Coronary artery (tissue), 2 donors: Measurements from ENCODE around the gene TBC1D13.
"Not testable (repeated sequence)": the region's sequence is repeated elsewhere in the genome, so short reads cannot be mapped to it uniquely, and the experiment has no call there.

ENCODE experiments used
- DNase-seq: peaks from one replicate; pipeline ENCODE4 v3.0.0-alpha.2; 2017; ENCODE audit warnings: low spot score
- H3K27ac ChIP-seq, 2 donors: fragments of 200-600 bp; sonication (generic); one replicate each; pipeline ENCODE4 v1.5.1; 2016 to 2019
- H3K4me3 ChIP-seq: fragments of 200-600 bp; sonication (generic); 2 replicates; pipeline ENCODE4 v1.5.1; 2016; ENCODE audit warnings: mild to moderate bottlenecking, moderate library complexity
- TF ChIP-seq, protein P1 (sequence below): fragments of 200-600 bp; sonication (generic); IDR thresholded peaks from one replicate; pipeline ENCODE4 v1.5.1; 2019; ENCODE audit warnings: antibody characterized with exemption

The TBC1D13 gene

DNA sequence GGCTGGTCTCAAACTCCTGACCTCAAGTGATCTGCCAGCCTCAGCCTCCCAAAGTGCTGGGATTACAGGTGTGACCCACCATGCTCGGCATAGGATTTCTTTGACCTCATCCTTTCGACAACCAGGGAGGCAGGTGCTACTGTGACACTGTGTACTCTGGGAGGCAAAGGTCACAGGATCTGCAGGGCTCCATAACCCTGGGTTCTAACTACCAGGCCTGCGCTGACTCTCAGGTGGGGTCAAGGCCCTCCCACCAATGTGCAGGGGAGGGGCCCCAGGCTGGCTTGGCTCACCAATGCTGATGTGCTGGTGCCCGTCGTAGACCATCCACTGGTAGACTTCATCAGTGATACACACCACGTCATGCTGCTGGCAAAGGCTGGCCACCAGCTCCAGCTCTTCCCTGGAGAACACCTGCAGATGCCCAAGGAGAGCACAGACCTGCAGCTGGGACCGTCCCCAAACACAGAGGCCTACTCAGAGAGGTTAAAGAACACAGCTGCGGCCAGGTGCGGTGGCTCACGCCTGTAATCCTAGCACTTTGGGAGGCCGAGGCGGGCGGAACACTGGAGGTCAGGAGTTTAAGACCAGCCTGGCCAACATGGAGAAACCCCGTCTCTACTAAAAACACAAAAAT, 49.6 kb downstream of the TBC1D13 start:
- DNase-seq: no peak

DNA sequence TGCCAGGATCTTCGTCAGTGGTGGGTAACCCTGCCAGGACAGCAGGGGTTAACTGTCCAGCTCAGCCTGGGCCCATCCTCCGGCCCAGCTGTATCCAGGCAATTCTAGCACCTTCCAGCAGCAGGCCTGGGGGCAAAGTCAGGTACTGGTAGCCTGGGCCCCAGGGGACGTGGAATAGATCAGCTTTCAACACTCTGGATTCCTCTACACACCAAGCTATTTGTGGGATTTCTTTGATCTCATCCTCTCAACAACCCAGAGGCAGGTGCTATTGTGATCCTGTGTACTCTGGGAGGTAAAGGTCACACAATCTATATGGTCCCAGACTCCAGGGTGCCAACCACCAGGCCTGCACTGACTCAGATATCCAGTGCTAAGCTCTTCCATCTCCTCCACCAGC, 51.3 kb downstream of the TBC1D13 start:
- H3K27ac ChIP-seq: no peak overlapping the region
- no peak for DNase-seq
- TF ChIP-seq, protein P1, sequence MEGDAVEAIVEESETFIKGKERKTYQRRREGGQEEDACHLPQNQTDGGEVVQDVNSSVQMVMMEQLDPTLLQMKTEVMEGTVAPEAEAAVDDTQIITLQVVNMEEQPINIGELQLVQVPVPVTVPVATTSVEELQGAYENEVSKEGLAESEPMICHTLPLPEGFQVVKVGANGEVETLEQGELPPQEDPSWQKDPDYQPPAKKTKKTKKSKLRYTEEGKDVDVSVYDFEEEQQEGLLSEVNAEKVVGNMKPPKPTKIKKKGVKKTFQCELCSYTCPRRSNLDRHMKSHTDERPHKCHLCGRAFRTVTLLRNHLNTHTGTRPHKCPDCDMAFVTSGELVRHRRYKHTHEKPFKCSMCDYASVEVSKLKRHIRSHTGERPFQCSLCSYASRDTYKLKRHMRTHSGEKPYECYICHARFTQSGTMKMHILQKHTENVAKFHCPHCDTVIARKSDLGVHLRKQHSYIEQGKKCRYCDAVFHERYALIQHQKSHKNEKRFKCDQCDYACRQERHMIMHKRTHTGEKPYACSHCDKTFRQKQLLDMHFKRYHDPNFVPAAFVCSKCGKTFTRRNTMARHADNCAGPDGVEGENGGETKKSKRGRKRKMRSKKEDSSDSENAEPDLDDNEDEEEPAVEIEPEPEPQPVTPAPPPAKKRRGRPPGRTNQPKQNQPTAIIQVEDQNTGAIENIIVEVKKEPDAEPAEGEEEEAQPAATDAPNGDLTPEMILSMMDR: no peak
- no peak overlapping the region for H3K4me3 ChIP-seq

More for the DNA sequence above, 49.6 kb downstream of the TBC1D13 start:
- Histone ChIP-seq H3K27ac (no peak overlapping the region), H3K4me3 (no peak overlapping the region)
- TF ChIP-seq, protein P1: no peak

DNA sequence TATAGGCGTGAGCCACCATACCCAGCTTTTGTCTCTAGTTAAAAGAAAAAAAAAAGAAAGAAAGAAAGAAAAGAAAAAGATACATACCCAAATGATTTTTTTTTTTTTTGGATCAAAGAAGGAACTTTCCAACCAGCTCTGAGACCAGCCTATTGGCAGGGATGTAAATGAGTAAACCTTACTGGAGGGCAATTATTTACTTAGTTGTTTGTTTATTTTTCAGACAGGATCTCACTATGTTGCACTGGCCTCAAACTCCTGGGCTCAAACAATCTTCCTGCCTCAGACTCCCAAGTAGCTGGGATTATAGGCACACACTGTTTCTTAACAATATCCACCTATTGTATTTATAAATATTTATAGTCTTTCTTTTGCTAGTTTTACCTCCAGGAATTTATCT, 53.5 kb downstream of the TBC1D13 start:
- no peak for DNase-seq
- TF ChIP-seq, protein P1: no peak
- no peak overlapping the region for H3K4me3 ChIP-seq
- no peak overlapping the region for H3K27ac ChIP-seq

DNA sequence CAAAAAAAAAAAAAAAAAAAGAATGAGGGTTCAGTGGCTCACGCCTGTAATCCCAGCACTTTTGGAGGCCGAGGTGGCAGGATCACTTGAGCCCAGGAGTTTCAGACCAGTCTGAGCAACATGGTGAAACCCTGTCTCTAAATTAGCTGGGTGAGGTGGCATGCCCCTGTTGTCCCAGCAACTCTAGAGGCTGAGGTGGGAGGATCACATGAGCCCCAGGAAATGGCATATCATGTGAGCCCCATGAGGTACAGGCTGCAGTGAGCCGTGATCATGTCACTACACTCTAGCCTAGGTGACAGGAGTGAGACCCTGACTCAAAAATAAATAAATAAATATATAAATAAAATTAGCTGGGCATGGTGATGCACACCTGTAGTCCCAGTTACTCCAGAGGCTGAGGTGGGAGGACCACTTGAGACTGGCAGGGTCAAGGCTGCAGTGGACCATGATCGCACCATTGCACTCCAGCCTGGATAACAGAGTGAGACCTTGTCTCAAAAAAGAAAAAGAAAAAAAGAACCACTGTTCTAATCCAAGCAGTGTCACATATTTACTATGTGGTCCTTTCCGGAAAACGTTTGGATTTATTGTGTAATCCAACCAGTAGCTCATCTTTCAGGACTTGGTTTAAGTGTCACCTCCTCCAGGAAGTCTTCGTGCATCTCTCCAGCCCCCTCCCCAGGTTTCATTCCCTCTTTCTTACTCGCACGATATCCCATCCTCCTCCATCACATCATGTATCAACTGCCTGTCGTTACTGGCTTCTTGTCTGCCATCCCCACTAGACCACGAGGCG, 54.8 kb downstream of the TBC1D13 start:
- TF ChIP-seq, protein P1: no peak
- Histone ChIP-seq H3K4me3 (no peak overlapping the region), H3K27ac (no peak overlapping the region)
- DNase-seq: no peak

DNA sequence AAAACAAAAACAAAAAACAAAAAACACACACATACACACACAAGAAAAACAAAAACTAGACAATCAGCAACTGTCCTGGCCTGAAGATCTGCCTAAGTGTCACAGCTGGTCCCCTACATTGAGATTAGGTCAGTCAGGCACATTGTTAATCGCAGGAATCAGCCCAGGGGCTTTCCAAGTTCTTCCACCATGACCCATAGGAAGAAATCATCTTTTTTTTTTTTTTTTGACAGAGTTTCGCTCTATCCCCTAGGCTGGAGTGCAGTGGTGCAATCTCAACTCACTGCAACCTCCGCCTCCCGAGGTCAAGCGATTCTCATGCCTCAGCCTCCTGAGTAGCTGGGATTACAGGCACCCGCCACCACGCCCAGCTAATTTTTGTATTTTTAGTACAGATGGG, 56.1 kb downstream of the TBC1D13 start:
- DNase-seq, H3K27ac ChIP-seq, H3K4me3 ChIP-seq: not testable (repeated sequence)

DNA sequence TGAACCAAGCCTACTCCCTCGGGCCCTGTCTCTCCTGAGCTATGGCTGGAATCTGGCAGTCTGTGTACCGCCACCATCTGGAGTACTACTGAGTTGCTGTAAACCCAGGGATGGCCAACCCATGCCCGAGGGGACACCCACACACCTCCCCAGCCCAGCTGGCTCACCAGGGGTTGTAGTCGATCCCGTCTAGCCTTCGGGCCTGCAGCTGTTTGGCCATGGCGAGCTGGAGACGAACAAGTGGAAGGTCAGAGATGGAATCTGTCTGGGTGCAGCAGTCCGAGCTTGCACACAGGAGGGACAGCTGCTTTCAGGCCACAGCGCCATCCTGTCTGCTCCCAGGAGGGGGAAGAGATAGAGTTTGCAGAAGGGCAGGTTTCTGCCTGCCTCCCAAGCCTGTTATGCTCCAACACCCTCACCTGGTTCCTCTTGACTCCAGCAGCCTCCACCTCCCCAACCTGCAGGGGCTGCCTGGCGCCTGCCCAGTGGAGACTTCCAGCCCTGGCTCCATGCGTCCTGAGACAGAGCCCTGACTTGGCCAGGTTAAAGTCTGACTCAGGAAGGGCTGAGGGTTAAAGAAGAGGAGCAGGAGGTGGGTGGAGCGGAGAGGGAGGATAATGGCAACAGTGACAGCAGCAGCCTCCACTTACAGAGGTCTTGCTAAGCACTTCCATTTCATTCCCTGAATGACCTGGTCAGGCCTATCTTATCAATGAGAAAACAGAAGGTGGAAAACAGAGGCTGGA, 58.3 kb downstream of the TBC1D13 start:
- TF ChIP-seq, protein P1: no peak
- H3K4me3 ChIP-seq: no peak overlapping the region
- no peak for DNase-seq
- no peak overlapping the region for H3K27ac ChIP-seq

DNA sequence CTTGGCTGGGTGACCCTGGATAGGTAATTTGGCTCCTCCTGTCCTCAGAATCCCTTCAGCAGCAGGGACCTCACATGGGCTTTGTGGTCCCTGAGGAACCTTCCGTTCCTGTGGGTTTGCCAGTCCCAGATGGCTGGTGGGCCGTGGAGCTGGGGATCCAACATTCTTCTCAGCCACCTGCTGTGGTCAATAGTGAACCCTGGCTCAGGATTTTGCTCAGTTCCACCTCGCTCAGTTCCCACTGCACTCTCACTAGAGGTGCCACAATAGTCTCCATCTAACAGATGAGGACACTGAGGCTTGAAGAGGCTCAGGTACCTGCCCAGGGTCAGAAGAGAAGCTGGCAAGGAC, 59.6 kb downstream of the TBC1D13 start:
- H3K4me3 ChIP-seq: no peak overlapping the region
- no peak for DNase-seq
- H3K27ac ChIP-seq: no peak overlapping the region
- TF ChIP-seq, protein P1: no peak
